ENCODE results near the gene C12orf57. TPM values are rescaled to one million over a fixed set of nuclear protein-coding genes. Genes with fewer than 3 reads are reported as not detected.

The C12orf57 gene, protein sequence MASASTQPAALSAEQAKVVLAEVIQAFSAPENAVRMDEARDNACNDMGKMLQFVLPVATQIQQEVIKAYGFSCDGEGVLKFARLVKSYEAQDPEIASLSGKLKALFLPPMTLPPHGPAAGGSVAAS
- total RNA-seq: 268 and 277 TPM in 2 replicates
- long read RNA-seq, transcript C12orf57-201 (3 exons, 560 nt): major isoform, 31 of 35 reads
- long read RNA-seq, partial matches to known transcripts: 1 of 35 reads
- long read RNA-seq, other reads (novel, unspliced or antisense): 1 of 35 reads

DNA sequence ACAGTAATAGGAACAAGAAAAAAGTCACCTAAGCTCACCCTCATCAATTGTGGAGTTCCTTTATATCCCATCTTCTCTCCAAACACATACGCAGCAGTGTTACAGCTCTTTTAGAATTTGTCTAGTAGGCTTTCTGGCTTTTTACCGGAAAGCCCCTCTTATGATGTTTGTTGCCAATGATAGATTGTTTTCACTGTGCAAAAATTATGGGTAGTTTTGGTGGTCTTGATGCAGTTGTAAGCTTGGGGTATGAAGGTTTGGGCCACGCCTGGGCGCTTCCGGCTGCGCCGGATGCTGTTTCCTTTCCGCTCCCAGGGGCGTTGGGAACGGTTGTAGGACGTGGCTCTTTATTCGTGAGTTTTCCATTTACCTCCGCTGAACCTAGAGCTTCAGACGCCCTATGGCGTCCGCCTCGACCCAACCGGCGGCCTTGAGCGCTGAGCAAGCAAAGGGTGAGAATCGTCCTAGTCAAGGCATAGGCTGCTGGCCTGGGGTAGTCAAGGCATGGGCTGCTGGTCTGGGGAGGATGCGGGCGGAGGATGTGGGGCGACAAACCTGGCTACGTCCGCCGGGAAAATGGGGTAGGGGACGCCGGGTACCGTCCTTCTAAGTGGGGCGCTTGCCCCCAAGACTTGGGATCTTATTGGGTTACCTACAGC lies at the start of gene C12orf57, which contains the start of gene RNU7-1:
TSS of gene C12orf57 (plus strand) at position 301 of the 659 bp plus-strand sequence. CDS start at position 401, 100 bp downstream.
TSS of gene RNU7-1 (plus strand) at position 95 of the 659 bp plus-strand sequence.
- H3K9me3 Mint-ChIP-seq (ENCODE audit: low read depth): no peaks in the 10 kb centered on the region
- peaks cover 19% of the 10 kb centered on the region for H3K36me3 Mint-ChIP-seq (ENCODE audit: insufficient read depth)
- TF ChIP-seq, protein P1, sequence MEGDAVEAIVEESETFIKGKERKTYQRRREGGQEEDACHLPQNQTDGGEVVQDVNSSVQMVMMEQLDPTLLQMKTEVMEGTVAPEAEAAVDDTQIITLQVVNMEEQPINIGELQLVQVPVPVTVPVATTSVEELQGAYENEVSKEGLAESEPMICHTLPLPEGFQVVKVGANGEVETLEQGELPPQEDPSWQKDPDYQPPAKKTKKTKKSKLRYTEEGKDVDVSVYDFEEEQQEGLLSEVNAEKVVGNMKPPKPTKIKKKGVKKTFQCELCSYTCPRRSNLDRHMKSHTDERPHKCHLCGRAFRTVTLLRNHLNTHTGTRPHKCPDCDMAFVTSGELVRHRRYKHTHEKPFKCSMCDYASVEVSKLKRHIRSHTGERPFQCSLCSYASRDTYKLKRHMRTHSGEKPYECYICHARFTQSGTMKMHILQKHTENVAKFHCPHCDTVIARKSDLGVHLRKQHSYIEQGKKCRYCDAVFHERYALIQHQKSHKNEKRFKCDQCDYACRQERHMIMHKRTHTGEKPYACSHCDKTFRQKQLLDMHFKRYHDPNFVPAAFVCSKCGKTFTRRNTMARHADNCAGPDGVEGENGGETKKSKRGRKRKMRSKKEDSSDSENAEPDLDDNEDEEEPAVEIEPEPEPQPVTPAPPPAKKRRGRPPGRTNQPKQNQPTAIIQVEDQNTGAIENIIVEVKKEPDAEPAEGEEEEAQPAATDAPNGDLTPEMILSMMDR (IDR thresholded peaks at IDR 0.05; ENCODE audit: unreplicated experiment): no peak
- H3K27me3 Mint-ChIP-seq: no peaks in the 10 kb centered on the region
- H3K4me3 Mint-ChIP-seq (ENCODE audit: low read depth): peak within 1 kb of the TSS; percentile 86
- peaks cover 39% of the 10 kb centered on the region for H3K4me1 Mint-ChIP-seq (ENCODE audit: low read depth)
- DNase-seq (ENCODE audit: low spot score, unreplicated experiment): peak; percentile 64
- peak within 1 kb of the TSS; percentile 100 for H3K27ac Mint-ChIP-seq

DNA sequence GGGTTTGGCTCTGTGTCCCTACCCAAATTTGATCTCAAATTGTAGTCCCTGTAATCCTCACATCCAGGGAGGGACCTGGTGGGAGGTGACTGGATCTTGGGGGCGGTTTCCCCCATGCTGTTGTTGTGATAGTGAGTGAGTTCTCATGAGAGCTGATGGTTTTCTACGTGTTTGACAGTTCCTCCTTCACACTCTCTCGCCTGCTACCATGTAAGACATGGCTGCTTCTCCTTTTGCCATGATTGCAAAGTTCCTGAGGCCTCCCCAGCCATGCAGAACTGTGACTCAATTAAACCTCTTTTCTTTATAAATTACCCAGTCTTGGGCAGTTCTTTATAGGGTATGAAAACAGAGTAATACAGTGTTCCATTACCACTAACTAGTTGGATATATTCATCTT lies 49.5 kb upstream of the C12orf57 start:
- Mint-ChIP-seq H3K36me3 (ENCODE audit: insufficient read depth) (no peaks in the 10 kb centered on the region), H3K27ac (no peak overlapping the region), H3K4me3 (ENCODE audit: low read depth) (no peak overlapping the region), H3K9me3 (ENCODE audit: low read depth) (no peaks in the 10 kb centered on the region), H3K27me3 (no peaks in the 10 kb centered on the region), H3K4me1 (ENCODE audit: low read depth) (peaks cover 9% of the 10 kb centered on the region)
- DNase-seq (ENCODE audit: low spot score, unreplicated experiment): no peak
- TF ChIP-seq, protein P1 (IDR thresholded peaks at IDR 0.05; ENCODE audit: unreplicated experiment): no peak

DNA sequence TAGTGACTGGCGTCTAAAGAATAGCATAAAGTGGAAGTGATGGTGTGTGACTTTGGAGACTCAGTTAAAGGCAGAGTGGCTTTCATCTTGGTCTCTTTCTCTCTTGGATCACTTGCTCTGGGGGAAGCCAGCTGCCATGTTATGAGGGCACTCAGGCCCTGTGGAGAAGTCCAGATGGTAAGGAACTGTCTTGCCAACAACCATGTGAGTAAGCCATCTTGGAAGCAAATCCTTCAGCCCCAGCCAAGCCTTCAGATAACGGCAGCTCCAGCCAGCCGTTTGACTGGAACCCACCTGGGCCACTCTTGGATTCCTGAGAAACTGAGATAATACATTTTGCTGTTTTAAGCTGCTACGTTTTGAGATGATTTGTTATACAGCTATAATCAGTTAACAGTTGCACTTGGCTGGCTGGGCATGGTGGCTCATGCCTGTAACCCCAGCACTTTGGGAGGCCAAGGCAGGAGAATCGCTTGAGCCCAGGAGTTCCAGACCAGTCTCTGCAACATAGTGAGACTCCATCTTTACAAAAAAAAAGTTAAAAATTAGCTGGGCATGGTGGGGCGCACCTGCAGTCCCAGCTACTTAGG lies 46.9 kb upstream of the C12orf57 start:
- Mint-ChIP-seq H3K27me3 (no peaks in the 10 kb centered on the region), H3K27ac (no peak overlapping the region), H3K4me3 (ENCODE audit: low read depth) (no peak overlapping the region), H3K36me3 (ENCODE audit: insufficient read depth) (no peaks in the 10 kb centered on the region), H3K9me3 (ENCODE audit: low read depth) (no peaks in the 10 kb centered on the region), H3K4me1 (ENCODE audit: low read depth) (no peaks in the 10 kb centered on the region)
- TF ChIP-seq, protein P1 (IDR thresholded peaks at IDR 0.05; ENCODE audit: unreplicated experiment): no peak
- DNase-seq (ENCODE audit: low spot score, unreplicated experiment): no peak

DNA sequence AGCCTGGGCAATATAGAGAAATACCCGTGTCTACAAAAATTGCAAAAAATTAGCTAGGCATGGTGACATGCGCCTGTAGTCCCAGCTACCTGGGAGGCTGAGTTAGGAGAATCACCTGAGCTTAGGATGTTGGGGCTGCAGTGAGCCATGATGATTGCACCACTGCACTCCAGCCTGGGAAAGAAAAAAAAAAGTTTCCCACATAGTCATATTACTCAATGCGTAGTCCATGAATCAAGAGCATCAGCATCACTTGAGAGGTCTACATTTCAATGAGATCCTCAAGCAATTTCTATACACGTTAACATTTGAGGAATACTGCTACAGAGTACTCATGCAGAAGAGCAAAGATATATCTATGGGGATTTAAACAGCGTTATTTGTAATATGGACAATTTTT lies 44.4 kb upstream of the C12orf57 start:
- TF ChIP-seq, protein P1 (IDR thresholded peaks at IDR 0.05; ENCODE audit: unreplicated experiment): no peak
- Mint-ChIP-seq H3K4me3 (ENCODE audit: low read depth) (no peak overlapping the region), H3K27me3 (no peaks in the 10 kb centered on the region), H3K27ac (no peak overlapping the region), H3K9me3 (ENCODE audit: low read depth) (no peaks in the 10 kb centered on the region), H3K36me3 (ENCODE audit: insufficient read depth) (no peaks in the 10 kb centered on the region), H3K4me1 (ENCODE audit: low read depth) (peaks cover 9% of the 10 kb centered on the region)
- no peak for DNase-seq (ENCODE audit: low spot score, unreplicated experiment)

DNA sequence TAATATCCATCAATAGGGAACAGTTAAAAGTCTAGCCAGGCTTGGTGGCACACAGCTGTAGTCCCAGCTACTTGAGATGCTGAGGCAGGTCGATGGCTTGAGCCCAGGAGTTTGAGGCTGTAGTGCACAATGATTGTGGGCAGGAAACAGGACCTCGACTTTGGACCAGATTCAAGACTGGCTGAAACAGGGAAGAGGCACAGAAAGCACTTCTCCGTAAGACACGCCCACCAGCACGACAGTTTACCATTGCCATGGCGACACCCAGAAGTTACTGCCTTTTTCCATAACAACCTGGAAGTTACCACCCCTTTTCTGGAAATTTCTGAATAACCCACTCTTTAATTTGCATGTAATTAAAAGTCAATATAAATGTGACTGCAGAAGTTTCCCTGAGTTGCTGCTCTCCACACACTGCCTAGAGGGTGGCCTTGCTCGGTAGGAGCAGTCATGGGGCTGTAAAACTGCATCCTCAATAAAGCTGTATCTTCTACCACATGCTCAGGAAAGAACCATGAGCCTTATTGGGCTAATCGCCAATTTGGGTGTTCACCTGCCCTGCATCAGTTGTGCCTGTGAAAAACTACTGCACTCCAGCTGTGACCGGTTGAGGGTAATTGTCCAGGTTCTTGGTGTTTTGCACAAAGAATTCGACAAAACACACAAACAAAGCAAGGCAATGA lies 43.8 kb upstream of the C12orf57 start:
- Mint-ChIP-seq H3K27ac (no peak overlapping the region), H3K4me3 (ENCODE audit: low read depth) (no peak overlapping the region), H3K9me3 (ENCODE audit: low read depth) (no peaks in the 10 kb centered on the region), H3K4me1 (ENCODE audit: low read depth) (peaks cover 9% of the 10 kb centered on the region), H3K27me3 (no peaks in the 10 kb centered on the region), H3K36me3 (ENCODE audit: insufficient read depth) (no peaks in the 10 kb centered on the region)
- TF ChIP-seq, protein P1 (IDR thresholded peaks at IDR 0.05; ENCODE audit: unreplicated experiment): no peak
- DNase-seq (ENCODE audit: low spot score, unreplicated experiment): no peak

Measured in progenitor cell of endocrine pancreas (in vitro differentiated cells).